Hematopoietic multipotent progenitor cell treated with erythropoietin and hydrocortisone succinate and interleukin-3 and kit ligand, for 15 days (in vitro differentiated cells): Measurements from ENCODE around the gene GTF2F2.
"Not testable (repeated sequence)": the region's sequence is repeated elsewhere in the genome, so short reads cannot be mapped to it uniquely, and the experiment has no call there.

Experiments
- DNase-seq: peaks from one replicate; pipeline ENCODE4 v3.0.0-alpha.2; 2015; ENCODE audit warnings: low spot score

GTF2F2 gene

DNA sequence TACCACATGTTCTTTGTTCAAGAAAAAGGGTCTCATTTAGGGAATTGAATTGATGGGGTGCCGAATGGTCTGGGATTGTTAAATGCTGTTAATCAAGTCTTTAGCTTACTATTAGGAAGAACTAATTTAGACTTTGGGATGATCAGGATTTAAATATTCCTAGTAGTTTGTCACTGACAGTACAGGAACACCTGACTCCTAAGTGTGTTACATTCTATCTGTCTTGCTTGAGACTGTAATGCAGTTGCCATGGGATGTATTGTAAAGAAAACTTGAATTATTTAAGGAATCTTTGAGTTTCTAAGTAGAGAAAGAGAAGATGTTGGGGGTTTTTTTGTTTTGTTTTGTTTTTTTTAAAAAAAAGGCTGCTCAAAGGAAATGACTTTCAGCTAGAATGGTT is 98.4 kb downstream of the GTF2F2 start:
- no peak for DNase-seq

DNA sequence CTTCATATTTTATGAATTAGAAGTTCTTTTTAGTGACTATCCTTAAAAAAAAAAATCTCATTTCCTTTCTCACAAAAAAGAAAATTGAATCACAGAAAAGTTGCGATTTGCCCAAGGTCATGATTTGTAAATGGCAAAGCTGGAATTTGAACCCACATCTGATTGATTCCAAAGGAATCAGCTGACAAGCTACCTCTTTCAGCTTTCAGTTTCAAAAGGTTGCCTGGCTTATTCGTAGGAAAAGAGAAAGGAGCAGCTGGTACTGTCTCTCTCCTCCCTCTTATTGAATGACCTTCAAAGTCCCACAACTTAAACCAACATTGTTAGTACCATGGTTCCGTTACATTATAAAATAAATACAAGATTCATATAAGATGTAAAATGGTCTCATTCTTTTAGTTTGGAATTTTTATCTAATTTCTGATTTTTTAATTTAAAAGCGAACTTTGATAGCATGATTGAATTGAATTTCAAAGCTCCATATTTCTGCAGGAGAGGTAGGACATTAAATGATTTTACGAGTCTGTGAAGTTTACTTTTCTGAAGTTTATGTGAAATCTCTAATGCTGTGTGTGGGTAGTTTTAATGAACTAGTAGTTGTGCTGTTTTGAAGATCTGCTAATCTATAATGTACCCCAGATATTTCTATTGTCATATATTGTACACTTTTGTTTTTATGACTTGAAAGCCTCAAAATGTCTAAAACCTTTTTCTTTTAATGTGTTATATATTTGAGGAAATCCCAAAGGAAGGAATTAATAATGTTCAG is 99.0 kb downstream of the GTF2F2 start:
- no peak for DNase-seq

DNA sequence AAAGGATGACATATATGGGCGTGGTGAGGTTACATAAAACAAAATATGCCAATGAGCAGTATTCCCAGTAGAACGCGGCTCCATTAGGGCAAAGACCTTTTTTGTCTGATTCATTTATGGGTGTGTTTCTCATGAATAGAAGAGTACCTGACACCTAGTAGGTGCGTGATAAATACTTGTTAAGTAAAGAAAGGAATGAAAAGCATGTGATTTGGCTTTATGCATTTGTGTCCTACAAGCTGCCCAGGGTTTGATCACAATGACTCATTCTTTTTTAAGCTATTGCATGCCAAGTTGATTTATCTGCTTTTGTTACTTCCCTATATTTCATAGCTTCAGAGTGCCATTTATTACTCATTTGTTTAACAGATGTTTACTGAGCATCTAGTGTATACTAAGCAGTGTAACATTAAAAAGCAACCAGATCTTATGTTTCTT is 99.6 kb downstream of the GTF2F2 start:
- no peak for DNase-seq

DNA sequence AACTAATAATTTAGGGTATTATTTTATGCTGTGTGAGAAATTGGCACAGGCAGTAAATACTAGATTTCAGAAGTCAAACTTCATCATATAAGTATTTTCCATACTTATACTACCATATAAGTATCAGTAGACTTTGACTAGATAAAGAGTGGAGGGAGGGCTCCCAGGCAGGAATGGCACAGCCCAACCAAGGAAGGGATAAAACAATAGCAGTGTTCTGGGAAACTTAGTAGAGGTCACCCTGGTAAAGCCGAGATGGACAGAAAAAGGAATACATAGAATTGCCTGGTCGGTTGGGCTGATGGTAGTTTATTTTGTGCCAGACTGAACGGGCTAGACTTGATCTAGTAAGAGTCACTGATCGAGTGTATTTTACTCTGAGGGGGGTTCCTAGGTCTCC is 100.1 kb downstream of the GTF2F2 start:
- no peak for DNase-seq

DNA sequence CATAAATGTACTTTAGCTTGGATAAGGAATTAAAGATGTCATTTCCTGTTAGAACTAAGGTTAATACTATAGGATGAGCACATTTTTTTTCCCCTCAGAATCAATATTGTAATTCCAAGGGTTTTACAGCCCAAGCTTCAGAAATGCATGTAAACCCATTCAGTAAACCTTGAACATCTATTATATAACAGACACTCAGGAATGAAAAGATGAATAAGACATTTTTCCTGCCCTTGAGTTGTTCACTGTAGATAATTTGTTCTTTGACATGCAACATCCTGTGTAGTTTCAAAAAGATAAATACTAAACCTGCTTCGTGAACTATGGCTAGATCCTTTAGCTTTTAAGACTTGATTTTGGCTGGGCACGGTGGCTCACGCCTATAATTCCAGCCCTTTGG is 102.2 kb downstream of the GTF2F2 start:
- DNase-seq, result no peak

DNA sequence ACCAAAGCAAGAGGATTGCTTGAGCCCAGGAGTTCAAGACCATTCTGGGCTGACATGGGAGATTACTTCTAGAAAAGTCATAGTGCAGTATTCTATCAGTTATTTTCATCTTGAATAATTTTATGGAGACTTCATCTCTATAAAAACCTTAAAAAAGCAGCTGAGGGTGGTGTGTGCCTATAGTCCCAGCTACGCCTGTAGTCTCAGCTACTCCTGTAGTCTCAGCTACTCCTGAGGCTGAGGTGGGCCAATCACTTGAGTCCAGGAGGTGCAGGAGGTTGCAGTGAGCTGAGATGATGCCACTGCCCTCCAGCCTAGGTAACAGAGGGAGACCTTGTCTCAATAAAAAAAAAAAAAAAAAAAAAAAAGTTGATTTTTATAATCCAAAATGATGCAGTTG is 102.6 kb downstream of the GTF2F2 start:
- no peak for DNase-seq

DNA sequence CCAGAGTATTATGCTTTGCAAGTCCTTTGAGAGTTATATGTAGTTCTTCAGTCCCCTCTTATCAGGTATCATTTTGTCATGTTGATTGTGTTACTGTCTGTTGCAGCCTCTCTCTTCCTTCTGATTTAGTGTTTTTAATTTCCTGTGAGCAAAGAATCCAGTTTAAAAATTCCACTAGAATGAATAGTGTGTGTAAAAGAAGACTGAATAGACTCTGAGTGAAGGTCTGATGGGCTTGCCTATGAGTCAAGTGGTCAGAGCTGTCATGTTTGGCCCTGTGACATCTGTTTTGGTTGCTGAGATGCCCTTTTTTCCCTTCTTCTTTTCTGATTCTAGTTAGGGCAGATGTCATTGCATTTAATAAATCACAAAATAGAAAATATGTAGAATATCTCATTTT is 103.9 kb downstream of the GTF2F2 start:
- no peak for DNase-seq

DNA sequence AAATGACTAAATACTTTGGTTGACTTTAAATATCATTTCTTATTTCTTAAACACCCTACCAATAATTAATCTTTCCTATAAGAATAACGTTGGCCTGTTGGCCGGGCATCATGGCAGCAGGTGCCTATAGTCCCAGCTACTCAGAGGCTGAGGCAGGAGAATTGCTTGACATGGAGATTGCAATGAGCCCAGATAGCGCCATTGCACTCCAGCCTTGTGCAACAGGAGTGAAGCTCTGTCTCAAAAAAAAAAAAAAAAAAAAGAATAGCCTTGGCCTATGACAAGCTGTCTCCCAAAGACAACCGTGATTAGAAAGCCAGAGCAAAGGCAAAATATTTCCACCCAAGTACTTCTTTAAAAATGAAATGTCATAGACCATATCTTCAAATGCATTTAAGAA is 105.1 kb downstream of the GTF2F2 start:
- no peak for DNase-seq

DNA sequence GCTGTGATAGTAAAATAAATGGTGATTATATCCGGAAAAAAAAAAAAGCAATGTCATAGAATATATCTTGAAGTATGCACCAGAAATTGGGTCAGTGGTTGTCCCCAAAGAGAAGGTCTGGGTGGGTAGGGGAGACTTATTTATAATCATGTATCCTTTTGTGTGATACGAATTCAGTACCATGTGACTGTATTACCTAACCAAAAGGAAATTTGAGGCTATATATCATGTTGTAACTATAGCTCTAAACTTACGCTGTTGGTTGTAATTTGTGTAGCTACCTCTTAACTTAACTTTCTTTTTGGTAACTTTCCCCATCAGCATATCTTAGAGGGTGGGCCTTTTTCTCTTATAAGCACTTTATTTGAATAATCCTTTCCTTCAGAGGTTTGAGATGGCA is 105.7 kb downstream of the GTF2F2 start:
- no peak for DNase-seq

DNA sequence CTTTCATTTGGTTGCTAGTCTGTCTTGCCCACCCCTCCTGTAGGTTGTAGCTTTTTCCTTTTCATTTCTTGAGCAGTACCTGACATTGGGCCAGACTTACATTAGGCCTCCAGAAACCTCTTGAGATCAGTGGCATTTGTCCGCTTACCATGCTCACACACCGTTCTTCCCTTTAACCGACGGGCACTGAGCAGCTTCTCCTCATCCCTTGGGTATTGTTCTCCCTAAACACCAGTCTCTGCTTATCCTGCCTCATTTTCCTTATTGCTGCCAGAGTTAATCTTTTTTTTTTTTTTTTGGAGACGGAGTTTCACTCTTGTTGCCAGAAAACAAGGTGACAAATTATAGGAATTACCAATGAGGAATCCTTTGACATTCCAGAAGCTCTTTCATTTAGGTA is 107.7 kb downstream of the GTF2F2 start:
- DNase-seq, result no peak

DNA sequence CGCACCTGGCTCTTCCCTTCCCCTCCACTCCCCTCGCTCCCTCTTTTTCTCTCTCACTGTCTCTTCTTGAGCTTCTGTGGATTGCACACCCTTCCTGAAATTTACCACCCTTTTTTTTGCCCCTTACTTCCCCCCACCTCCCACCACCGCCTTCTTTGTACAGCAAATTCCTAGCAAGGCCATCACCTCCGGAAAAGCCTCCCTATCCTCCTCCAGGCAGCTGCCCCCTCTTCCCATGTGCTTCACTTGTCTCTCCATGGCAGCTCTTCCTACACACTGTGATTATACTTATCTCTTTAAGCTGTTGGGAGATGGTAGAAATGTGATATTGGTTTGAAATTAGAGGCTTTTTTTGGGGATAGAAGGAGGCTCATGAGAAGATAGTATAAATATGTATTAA is 108.9 kb downstream of the GTF2F2 start:
- no peak for DNase-seq

DNA sequence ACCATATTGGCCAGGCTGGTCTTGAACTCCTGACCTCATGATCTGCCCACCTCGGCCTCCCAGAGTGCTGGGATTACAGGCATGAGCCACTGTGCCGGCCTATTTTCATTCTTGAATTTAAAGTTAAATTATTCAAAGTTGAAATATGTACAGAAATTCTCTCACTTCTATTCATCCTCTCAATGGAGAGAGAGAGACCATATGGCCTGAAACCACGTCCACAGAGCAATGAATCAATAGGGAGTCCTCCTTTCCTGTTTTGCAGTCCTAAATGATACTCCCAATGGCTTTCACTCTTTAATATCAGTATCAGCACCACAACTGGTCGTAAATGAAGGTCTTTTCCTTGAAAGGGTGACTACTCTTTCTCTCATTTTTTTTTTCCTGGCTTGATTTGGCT is 111.0 kb downstream of the GTF2F2 start:
- no peak for DNase-seq

DNA sequence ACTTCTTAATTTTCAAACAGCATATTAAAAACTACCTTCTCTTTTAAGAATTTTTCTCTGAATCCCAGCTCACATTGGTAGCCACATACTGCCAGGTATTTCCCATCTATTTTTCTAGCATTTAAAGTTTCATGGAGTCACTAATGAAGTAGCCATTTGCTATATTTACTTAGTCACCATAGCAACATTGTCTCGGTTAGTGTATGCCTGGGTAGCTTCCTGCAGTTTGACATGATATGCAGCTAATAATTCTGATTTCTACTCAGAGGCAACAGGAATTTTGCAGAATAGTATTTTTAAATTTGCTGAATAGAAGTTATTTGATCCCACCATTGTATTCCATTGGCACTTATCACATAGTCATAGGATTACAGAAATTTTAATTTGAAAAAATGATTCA is 111.4 kb downstream of the GTF2F2 start:
- DNase-seq, result no peak

DNA sequence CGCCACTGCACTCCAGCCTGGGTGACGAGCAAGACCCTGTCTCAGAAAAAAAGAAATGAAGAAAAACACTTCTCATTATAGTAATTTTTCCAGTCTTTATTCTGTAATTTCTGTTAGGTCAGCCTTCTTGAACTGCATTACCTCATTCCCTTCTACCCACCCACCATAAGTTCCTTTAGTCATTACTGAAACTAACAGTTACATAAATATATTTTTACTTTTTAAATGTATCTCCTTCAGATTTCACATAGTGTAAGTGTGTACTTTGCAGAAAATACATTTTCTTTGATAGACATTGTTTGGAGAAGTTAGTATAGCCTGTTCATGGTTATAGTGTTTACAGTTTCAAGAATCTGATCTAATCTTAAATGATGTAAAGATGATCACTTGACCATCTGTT is 112.3 kb downstream of the GTF2F2 start:
- DNase-seq, result no peak

DNA sequence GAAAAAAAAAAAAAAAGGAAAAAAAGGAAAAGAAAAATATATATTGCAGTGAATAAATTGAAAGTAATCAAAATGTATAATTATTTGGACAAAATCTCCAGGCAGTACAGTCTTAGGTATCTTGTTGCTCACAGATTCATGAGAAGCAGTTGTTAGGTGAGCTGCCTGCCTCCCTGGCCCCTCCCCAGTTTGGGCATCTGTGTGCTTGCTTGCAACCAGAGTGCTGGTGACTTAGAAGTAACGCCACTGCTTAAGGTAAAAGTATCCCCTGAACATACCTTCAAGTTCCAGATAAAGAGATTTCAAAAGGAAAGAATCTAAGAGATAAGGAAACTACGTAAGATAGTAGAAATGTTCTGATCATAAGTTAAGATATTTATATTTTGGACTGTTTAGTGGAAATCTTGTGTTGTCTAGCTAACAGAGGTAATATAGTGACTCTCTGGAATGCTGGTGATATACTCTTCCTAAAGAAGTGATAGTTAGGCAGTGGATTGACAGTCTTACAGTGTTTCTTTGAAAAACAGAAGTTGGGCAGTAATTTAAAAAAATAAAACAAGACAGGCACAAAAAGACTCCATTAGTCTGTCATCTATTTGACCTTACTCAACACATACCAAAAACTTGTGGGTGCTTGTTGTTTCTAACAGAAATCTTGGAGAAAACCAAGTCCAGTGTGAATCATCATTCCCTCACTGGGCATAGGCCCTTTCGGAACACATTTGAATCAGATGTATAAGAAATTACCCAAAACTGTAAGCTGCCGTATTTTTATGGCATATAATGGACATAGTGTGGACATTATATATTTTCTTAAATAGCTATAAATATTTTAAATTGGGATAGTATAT is 118.9 kb downstream of the GTF2F2 start:
- no peak for DNase-seq

DNA sequence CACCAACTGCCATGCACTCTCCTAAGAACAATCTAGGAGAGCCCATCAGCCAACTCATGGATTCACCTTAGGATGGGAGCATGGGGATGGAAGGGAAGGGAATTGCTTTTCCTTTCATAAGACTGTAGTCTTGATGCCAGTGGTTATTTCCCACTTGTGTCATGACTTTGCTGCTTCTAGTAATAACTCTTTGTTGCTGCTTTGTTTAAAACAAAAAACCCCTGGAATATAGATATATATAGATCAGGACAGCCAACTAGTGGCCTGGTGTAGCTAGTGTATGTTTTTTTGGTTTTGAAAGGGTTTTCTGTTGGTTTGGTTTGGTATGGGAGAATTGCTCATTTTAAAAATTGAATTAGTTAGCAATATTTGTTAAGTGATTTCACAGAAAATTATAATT is 119.8 kb downstream of the GTF2F2 start:
- no peak for DNase-seq

DNA sequence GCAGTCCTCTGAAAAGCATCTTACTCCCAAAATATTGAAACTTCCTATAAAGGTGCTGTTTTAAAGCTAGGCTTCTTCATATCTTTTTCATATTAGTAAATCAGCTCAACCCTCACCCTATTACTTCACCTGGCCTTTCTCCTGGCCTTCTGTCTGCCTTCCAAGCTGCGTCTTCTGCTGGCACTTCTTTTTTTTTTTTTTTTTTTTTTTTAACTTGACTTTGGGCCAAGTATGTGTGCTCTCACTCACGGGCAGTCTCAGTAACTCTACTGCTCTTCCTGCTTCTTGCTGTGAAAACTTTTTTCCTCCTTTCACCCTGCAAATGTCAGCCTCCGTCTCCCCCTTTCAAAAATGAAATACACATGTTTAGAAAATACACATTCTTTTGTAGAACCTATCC is 121.8 kb downstream of the GTF2F2 start:
- DNase-seq, result peak; percentile 27

DNA sequence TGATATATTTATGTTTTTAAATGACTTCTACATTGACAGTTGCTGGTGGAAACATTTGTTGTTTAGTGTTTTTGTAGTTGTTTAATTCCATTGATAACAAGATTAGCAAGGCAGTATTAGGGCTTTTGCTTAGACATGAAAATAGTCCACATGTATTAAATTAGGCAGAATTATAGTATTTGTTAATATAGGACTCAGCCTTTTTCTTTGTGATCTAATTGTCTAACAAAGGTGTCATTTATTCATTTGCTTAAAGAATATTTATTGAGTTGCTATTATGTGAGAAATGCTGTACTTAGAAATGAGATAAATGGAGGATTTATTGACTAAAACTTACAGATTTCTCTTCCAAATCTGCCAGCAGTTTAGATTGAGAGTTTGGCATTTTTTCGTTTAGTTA is 122.2 kb downstream of the GTF2F2 start:
- DNase-seq, result no peak

DNA sequence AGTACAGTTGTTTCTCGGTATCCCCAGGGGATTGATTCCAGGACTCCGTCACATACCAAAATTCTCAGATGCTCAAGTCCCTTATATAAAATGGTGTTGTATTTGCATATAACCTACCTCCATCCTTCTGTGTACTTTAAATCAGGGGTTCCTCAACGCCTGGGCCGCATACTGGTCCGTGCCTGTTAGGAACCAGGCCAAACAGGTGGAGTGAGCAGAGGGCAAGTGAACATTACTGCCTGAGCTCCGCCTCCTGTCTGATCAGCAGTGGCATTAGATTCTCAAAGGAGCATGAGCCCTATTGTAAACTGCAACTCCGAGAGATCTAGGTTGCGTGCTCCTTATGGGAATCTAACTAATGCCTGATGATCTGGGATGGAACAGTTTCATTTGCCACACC is 122.8 kb downstream of the GTF2F2 start:
- no peak for DNase-seq

DNA sequence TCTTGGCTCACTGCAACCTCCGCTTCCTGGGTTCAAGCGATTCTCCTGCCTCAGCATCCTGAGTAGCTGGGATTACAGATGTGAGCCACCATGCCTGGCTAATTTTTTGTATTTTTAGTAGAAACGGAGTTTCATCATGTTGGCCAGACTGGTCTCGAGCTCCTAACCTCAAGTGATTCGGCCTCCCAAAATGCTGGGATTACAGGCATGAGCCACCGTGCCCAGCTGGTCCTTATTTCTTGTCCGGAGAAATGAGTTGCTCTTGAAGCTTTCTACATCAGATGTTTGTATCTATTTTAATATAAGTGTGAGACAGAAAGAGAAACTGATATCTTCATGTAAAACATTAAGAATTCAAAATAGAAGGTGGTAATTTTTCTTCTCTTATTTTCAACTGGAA is 124.4 kb downstream of the GTF2F2 start:
- DNase-seq, result not testable (repeated sequence)

DNA sequence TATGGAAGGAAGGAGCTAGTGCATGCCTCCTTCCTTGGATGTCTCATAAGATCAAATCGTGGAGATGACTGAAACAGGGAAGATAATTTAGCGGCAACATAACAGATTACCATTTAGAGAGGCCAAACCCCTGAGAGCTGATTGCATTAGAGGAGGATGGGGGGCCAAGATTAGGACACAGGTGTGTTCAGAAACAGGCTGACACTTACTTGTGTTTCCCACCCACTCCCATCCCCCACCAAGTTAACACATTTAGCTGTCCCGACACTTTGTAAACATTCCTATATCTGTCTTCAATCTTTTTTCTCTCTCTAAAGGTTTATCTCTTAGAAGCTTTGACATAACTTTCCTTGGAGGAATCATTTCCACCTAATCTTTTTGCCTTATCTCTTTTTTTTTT is 129.4 kb downstream of the GTF2F2 start:
- DNase-seq, result no peak

DNA sequence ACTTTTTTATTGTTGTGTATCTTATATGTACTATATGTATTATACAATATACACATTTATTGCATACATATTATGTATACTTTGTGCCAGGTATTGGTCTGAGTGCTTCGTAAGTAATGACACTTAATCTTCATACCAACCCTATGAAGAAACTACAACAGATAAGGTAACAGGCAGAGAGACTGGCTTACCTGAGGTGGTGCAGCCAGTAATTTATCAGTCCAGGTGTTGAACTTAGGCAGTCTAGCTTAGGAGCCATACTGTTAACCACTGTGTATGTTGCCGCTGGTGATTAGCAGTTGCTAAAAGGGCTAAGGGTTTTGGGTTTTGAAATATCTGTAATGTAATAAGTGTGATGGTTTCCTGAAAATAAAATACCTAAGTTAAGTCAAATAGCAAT is 134.1 kb downstream of the GTF2F2 start:
- no peak for DNase-seq

DNA sequence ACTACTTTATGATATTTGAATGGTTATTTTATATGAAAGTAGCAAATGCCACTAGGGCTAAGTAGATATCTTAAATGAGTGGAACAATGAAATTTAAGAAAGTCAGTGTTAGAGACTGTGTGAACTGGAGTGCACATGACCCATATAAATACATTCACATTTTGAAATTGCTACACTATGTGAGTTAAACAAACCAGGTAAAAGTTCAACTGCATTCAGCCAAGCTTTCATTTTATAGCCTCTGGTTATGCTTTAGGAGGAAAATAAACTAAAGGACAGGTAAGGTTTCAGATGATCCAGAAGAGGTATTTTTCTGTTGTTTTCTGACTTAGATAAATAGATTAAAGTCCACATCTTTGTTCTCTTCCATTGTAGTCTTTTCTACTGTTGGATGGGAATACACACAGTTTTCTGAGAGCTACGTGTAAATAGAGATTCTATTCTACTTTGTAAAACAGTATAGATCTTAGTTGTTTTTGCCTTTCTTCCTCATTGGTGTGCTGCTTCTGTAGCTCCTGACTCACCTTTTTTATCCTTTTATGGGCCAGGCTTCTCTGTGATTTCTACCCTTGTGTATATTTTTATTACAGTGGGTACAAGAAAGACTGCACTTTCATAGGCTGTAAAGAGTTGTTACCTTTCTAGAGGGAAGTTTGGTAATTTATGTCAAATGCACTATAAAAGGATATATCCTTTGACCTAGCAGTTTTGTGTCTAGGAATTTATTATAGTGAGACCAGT is 135.1 kb downstream of the GTF2F2 start:
- no peak for DNase-seq
